Neural progenitor cell (in vitro differentiated cells): Measurements from ENCODE around the gene GAREM2. TPM values are rescaled to one million over a fixed set of nuclear protein-coding genes. Genes with fewer than 3 reads are reported as not detected.

ENCODE experiments used
- DNase-seq: peaks from one replicate; pipeline ENCODE4 v3.0.0-alpha.2; 2016; ENCODE audit warnings: low spot score
- H2AFZ ChIP-seq: fragments of 200-600 bp; sonication (generic); replicated peaks from 2 replicates; pipeline ENCODE4 v1.6.1; 2016; ENCODE audit warnings: antibody characterized with exemption
- H3F3A ChIP-seq: fragments of 200-600 bp; sonication (generic); 2 replicates; pipeline ENCODE4 v1.6.1; 2016; ENCODE audit warnings: antibody characterized with exemption, low read depth
- H3K27ac ChIP-seq: fragments of 200-600 bp; sonication (generic); 2 replicates; pipeline ENCODE4 v1.5.1; 2016; ENCODE audit warnings: mild to moderate bottlenecking
- H3K27me3 ChIP-seq: fragments of 200-600 bp; sonication (generic); 2 replicates; pipeline ENCODE4 v1.6.1; 2016; ENCODE audit warnings: mild to moderate bottlenecking, moderate library complexity
- H3K36me3 ChIP-seq: fragments of 200-600 bp; sonication (generic); 2 replicates; pipeline ENCODE4 v1.5.1; 2016
- H3K4me1 ChIP-seq: fragments of 200-600 bp; sonication (generic); 2 replicates; pipeline ENCODE4 v1.6.1; 2016; ENCODE audit warnings: mixed run types
- H3K4me2 ChIP-seq: fragments of 200-600 bp; sonication (generic); 2 replicates; pipeline ENCODE4 v1.6.1; 2016
- H3K4me3 ChIP-seq: fragments of 200-600 bp; sonication (generic); 2 replicates; pipeline ENCODE4 v1.5.1; 2016
- H3K79me2 ChIP-seq: fragments of 200-600 bp; sonication (generic); 2 replicates; pipeline ENCODE4 v1.6.1; 2016; ENCODE audit warnings: low read depth
- H3K9ac ChIP-seq: fragments of 200-600 bp; sonication (generic); 2 replicates; pipeline ENCODE4 v1.6.1; 2016
- H3K9me3 ChIP-seq: fragments of 200-600 bp; sonication (generic); 2 replicates; pipeline ENCODE4 v1.5.1; 2016; ENCODE audit warnings: low read depth
- H4K20me1 ChIP-seq: fragments of 200-600 bp; sonication (generic); 2 replicates; pipeline ENCODE4 v1.6.1; 2016; ENCODE audit warnings: low read depth
- H3K27ac Mint-ChIP-seq: 3 replicates; pipeline ENCODE4 v1.8.0; 2021; ENCODE audit warnings: mixed read lengths
- H3K27me3 Mint-ChIP-seq: 2 replicates; pipeline ENCODE4 v1.8.0; 2022; ENCODE audit warnings: low read depth, mild to moderate bottlenecking, inconsistent platforms, moderate library complexity, mixed read lengths; ENCODE audit not compliant: insufficient read depth
- H3K36me3 Mint-ChIP-seq: 3 replicates; pipeline ENCODE4 v1.8.0; 2021; ENCODE audit warnings: mixed read lengths
- H3K4me1 Mint-ChIP-seq: 3 replicates; pipeline ENCODE4 v1.8.0; 2021; ENCODE audit warnings: mixed read lengths
- H3K4me3 Mint-ChIP-seq: 3 replicates; pipeline ENCODE4 v1.8.0; 2021; ENCODE audit warnings: mild to moderate bottlenecking, moderate library complexity, mixed read lengths
- H3K9me3 Mint-ChIP-seq: 3 replicates; pipeline ENCODE4 v1.8.0; 2020; ENCODE audit warnings: mixed read lengths
- CTCF ChIP-seq: fragments of 200-600 bp; sonication (generic); IDR thresholded peaks from 2 replicates; pipeline ENCODE4 v1.5.1; 2017; ENCODE audit warnings: antibody characterized with exemption, mild to moderate bottlenecking
- EZH2 ChIP-seq: fragments of 200-600 bp; sonication (generic); IDR thresholded peaks from 2 replicates; pipeline ENCODE4 v1.6.1; 2017; ENCODE audit warnings: antibody characterized with exemption, mild to moderate bottlenecking, moderate library complexity
- EZH2phosphoT487 ChIP-seq: fragments of 200-600 bp; sonication (generic); IDR thresholded peaks from 2 replicates; pipeline ENCODE4 v1.6.1; 2017; ENCODE audit warnings: antibody characterized with exemption
- total RNA-seq: library from RNA; depleted of rRNA; stranded (reverse); fragments of >200 nt; gene quantifications from 2 replicates; pipeline ENCODE4 v1.2.3, GENCODE V29; 2015; ENCODE audit warnings: low replicate concordance

Gene GAREM2
- 15.1 and 20.0 TPM in 2 replicates for total RNA-seq

- no peaks in the 10 kb centered on the region for H3K9me3 ChIP-seq
- H3F3A ChIP-seq: peaks cover 18% of the 10 kb centered on the region
- peak; percentile 78 for DNase-seq
- peaks cover 34% of the 10 kb centered on the region for H4K20me1 ChIP-seq
- H3K27me3 Mint-ChIP-seq: peaks cover 26% of the 10 kb centered on the region
- H3K4me1 Mint-ChIP-seq: peaks cover 33% of the 10 kb centered on the region
- peaks cover 4% of the 10 kb centered on the region for H3K36me3 Mint-ChIP-seq
- H3K4me1 ChIP-seq: peaks cover 19% of the 10 kb centered on the region
- peak within 1 kb of the TSS; percentile 69 for H3K27ac Mint-ChIP-seq
- no peak within 1 kb of the TSS for H3K27ac ChIP-seq
- H3K9ac ChIP-seq: no peak within 1 kb of the TSS
- no peaks in the 10 kb centered on the region for H3K36me3 ChIP-seq
- no peaks in the 10 kb centered on the region for H3K9me3 Mint-ChIP-seq
- TF ChIP-seq EZH2 (peak; percentile 5), EZH2phosphoT487 (no peak)
- H3K4me3 ChIP-seq: peak within 1 kb of the TSS; percentile 90
- H3K27me3 ChIP-seq: peaks cover 25% of the 10 kb centered on the region
- H3K4me3 Mint-ChIP-seq: peak within 1 kb of the TSS; percentile 89
- peaks cover 20% of the 10 kb centered on the region for H3K79me2 ChIP-seq
- H2AFZ ChIP-seq: peak within 1 kb of the TSS; percentile 98
- H3K4me2 ChIP-seq: peak within 1 kb of the TSS; percentile 96
These were observed at the start of gene GAREM2 for GRCh38 chr2:26172871-26173775. Gene GAREM2 (plus strand): TSS chr2:26173088. CDS start chr2:26173221, 133 bp downstream.

GRCh38 chr2:26123426-26123825, 49.5 kb upstream of the GAREM2 start:
- peaks cover 16% of the 10 kb centered on the region for H3K36me3 Mint-ChIP-seq
- peaks cover 32% of the 10 kb centered on the region for H4K20me1 ChIP-seq
- DNase-seq: no peak
- no peak overlapping the region for H3K4me3 Mint-ChIP-seq
- H3K4me1 Mint-ChIP-seq: peaks cover 4% of the 10 kb centered on the region
- no peak for TF ChIP-seq EZH2
- no peak for TF ChIP-seq EZH2phosphoT487
- TF ChIP-seq CTCF: no peak
- peaks cover 70% of the 10 kb centered on the region for H3K79me2 ChIP-seq
- H3K27ac ChIP-seq: peak overlapping the region; percentile 70
- H3K27me3 ChIP-seq: no peaks in the 10 kb centered on the region
- H3K27me3 Mint-ChIP-seq: no peaks in the 10 kb centered on the region
- no peak overlapping the region for H3K4me3 ChIP-seq
- no peaks in the 10 kb centered on the region for H3K4me1 ChIP-seq
- no peaks in the 10 kb centered on the region for H3K36me3 ChIP-seq
- no peak overlapping the region for H3K27ac Mint-ChIP-seq
- H3K9me3 Mint-ChIP-seq: no peaks in the 10 kb centered on the region
- no peak overlapping the region for H2AFZ ChIP-seq
- H3K9me3 ChIP-seq: no peaks in the 10 kb centered on the region
- no peak overlapping the region for H3K9ac ChIP-seq
- peaks cover 4% of the 10 kb centered on the region for H3F3A ChIP-seq
- no peak overlapping the region for H3K4me2 ChIP-seq

GRCh38 chr2:26126074-26126473, 46.8 kb upstream of the GAREM2 start:
- Histone ChIP-seq H3K36me3 (peaks cover 4% of the 10 kb centered on the region), H3K27ac (no peak overlapping the region), H3F3A (peaks cover 12% of the 10 kb centered on the region), H3K4me2 (no peak overlapping the region), H3K9ac (no peak overlapping the region), H3K79me2 (peaks cover 59% of the 10 kb centered on the region), H2AFZ (no peak overlapping the region), H3K27me3 (no peaks in the 10 kb centered on the region), H3K9me3 (no peaks in the 10 kb centered on the region), H3K4me3 (no peak overlapping the region), H4K20me1 (peaks cover 32% of the 10 kb centered on the region), H3K4me1 (no peaks in the 10 kb centered on the region)
- Mint-ChIP-seq H3K27ac (no peak overlapping the region), H3K4me1 (peaks cover 4% of the 10 kb centered on the region), H3K36me3 (peaks cover 13% of the 10 kb centered on the region), H3K4me3 (no peak overlapping the region), H3K9me3 (no peaks in the 10 kb centered on the region), H3K27me3 (no peaks in the 10 kb centered on the region)
- DNase-seq: no peak
- no peak for TF ChIP-seq EZH2
- TF ChIP-seq EZH2phosphoT487: no peak
- no peak for TF ChIP-seq CTCF

- H3K36me3 ChIP-seq: peaks cover 4% of the 10 kb centered on the region
- Mint-ChIP-seq H3K27ac (no peak overlapping the region), H3K4me3 (no peak overlapping the region), H3K36me3 (peaks cover 13% of the 10 kb centered on the region), H3K4me1 (peaks cover 5% of the 10 kb centered on the region), H3K27me3 (no peaks in the 10 kb centered on the region), H3K9me3 (no peaks in the 10 kb centered on the region)
- no peaks in the 10 kb centered on the region for H3K9me3 ChIP-seq
- H3K79me2 ChIP-seq: peaks cover 53% of the 10 kb centered on the region
- H3K4me1 ChIP-seq: no peaks in the 10 kb centered on the region
- H3K27me3 ChIP-seq: no peaks in the 10 kb centered on the region
- no peak overlapping the region for H3K4me2 ChIP-seq
- DNase-seq: peak; percentile 12
- peaks cover 24% of the 10 kb centered on the region for H4K20me1 ChIP-seq
- TF ChIP-seq EZH2phosphoT487: no peak
- no peak for TF ChIP-seq EZH2
- TF ChIP-seq CTCF: no peak
- peaks cover 8% of the 10 kb centered on the region for H3F3A ChIP-seq
- H3K4me3 ChIP-seq: no peak overlapping the region
- no peak overlapping the region for H2AFZ ChIP-seq
- no peak overlapping the region for H3K9ac ChIP-seq
- peak overlapping the region; percentile 14 for H3K27ac ChIP-seq
These were observed 44.7 kb upstream of the GAREM2 start for GRCh38 chr2:26128176-26128575.
